HG02759 (cell line): ENCODE data around the gene MRPL27.

Source experiments
- ATAC-seq: cut with Tn5 transposase; IDR thresholded peaks from one replicate; pipeline ENCODE4 v1.9.1; 2021; ENCODE audit warnings: mild to moderate bottlenecking, moderate library complexity; ENCODE audit not compliant: unreplicated experiment

Gene MRPL27

DNA sequence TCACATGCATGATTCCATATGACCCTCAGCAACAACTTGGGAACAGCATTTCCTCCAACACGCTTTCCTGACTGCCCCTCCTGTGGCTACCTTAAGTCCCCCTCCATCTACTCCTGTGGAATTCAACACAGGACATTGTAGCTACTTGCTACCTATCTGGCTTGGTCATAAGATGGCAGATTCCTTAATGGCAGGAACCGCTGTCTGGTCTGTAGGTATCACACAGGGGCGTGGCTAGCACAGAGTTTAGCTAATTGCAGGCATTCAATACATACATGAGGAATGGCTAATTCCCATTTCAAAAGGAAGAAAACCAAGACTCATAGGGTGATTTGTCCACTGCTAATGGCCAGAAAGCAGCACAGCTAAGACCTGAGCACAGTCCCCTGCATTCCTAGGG lies 15.7 kb upstream of the MRPL27 start:
- ATAC-seq: no peak

DNA sequence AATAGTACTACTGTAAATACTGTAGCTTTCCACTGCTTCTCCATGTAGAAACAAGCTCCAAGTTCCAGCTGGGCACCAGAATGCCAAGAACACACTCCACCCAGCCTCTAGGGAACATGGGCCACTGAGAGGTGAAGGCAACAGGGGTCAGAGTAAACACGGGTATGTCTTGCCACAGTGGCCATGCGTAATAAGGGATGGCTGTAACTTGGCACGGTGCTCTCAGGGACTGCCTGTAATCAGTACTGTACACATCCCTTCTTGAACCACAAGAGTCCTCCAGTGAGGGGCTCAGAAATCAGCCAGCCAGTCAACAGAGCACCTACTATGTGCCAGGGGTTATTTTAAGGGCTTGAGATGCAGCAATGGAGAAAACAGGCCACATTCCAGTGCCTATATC lies 13.5 kb upstream of the MRPL27 start:
- ATAC-seq: no peak

DNA sequence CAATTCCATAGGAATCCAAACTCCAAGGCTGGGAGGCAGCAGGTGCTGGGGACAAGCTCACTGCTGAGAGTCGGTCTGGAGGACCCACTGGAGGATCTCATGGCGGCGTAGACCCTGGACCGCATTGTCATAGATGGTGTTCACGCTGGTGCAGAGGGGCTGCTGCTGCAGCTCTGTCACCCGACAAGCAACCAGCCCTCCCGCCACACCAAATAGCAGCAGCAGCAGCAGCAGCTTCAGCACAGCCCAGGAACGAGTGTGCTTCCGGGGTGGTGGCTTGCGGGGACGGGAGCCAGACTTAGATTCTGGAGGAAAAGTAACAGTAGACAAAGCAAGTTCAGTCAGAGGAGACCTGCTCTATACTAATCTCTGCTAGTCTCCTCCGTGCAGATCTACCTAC lies 9.9 kb upstream of the MRPL27 start:
- ATAC-seq: no peak

DNA sequence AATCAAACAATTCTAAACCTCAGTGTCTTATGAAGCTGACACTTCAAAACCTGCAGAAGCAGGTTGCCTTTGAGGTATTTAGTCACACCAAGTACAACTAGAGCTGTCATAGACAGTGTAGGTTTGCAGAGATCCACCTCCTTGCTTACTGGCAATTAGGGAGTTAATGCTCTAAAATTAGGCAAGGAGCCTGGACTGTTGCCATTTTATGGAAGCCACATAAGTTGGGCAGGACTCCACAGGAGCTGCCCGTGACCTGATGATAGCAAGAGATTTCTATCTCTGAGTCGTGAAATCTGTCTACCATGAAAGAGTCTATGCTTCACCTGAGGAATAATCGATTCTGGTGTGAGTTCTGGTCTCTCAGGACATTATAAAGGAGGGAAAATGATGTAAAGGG lies 8.9 kb upstream of the MRPL27 start:
- ATAC-seq: no peak

DNA sequence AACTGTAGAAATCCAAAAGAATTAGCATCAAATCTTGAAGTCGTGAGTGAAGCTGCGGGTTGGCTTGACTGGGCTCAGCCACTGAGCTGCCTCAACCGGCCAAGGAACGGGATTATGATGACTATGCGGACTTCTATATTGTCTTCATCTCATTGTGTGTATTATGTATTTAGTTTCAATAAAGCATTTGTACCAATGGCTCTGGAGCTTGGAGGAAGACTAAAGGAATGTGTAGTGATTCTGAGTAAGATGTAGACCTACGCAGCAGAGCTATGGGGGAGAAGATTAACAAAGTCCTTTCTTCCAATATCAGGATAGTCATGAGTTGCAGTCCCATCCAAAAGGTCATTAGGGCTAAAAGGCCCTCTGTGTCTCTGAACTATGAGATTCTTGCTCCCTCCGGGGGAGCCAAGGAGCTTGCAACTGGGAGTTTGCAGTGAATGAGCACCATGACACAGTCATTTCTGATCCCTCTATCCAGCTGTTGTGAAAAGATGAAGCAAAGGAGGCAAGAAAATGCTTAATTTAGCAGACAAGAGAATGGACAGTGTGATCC lies 8.4 kb upstream of the MRPL27 start:
- no peak for ATAC-seq

DNA sequence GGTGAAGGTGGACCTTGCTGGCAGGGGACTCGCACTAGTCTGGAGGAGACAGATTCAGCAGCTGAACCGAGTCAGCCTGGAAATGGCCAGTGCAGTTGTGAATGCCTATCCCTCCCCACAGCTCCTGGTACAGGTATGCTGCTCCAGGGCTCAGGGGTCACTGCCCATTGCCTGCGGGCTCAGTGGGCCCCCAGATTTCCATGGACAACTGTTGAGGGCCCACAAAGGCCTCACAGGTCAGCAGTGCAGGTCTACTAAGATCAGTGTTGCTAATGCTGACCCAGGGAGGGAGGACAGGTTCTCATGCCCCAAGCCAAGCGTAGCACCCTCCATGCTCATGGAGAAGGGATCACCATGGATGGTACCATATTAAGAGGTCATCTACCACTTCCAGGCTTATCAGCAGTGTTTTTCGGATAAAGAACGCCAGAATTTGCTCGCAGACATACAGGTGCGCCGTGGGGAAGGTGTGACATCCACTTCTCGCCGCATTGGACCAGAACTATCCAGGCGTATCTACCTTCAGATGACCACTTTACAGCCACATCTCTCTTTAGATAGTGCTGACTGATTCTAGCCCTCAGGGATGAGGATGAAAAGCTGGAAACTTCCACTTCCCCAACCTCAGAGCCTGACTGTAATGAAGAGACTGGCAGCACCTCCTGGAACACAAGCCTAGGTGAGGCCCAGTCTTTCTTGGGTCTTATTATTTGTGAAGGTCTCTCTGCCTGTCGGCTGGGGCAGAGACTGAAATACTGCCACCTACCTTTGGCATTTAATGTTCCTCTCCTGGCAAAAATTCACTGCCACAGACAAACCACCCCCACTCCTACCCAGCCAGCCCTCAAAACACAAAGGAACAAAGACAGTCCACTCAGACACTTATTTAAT lies 7.6 kb upstream of the MRPL27 start:
- no peak for ATAC-seq

DNA sequence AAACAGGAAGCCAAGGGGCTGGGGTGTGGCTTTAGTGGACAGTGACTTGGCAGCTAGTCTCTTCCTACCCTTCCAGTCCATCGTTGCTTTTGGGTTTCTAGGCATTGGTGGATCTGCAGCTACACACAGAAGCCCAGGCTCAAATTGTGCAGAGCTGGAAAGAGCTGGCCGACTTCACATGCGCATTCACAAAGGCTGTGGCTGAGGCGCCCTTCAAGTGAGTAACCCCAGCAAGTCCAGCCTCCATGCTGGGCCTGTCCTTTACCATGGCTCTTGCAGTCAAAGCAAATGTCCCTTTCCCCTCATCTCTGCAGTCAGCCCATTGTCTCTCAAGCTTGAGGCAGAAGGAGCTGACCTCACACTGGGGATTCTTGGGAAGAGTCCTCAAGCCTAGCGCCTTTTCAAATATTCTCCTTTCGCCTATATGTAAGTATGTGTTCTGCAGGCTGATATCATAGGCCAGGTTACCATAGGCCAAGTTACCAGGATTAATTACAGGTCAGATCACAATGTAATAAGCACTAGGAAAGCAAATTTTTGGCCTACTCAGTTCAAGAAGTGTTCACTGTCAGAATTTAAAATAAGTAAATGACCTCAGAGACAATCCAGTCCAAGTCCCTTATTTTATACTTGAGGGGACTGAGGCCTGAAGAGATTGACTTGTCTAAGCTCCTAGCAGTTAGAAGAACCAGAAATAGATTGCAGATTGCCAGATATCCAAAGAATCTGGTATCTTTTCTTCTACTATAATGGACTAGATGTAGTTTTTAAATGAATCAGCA lies 6.6 kb upstream of the MRPL27 start:
- ATAC-seq: no peak

DNA sequence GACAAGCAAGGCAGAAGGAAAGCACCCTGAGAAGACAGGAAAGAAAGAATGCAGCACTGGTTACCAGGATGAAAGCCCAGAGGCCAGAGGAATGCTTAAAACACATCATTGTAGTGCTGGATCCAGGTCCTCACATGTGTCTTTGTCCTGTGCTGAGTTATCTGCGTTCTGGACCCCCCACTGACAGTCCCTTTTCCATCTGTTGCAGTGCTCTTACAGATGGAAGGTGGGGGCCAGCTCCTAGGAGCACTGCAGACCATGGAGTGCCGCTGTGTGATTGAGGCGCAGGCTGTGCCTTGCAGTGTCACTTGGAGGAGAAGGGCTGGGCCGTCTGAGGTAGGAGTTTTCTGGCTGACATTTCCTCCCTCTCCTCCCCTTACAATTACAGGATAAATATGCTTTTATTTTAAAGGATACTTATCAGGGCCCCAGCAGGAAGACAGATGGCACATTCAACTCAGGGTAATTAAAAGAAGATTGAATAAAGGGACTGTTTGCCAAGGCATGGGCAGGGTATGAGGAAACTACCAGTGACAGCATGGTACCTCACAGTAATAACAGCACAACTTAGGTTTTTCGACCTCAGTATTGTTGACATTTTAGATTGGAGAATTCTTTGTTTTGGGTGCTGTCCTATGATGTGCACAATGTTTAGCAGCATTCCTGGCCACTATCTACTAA lies 3.0 kb upstream of the MRPL27 start:
- no peak for ATAC-seq

DNA sequence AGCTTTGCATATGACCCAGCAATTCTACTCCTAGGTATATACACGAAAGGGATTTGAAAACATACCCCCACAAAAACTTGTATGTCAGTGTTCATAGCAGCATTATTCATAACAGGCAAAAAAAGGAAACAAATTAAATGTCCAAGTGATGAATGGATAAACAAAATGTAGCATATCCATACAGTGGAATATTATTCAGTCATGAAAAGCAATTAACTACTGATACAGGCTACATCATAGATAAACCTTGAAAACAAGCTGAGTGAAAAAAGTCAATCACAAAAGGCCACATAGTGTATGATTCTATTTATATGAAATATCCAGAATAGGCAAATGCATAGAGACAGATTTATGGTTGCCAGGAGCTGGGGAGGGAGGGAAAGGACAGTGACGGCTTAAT lies 721 bp upstream of the MRPL27 start:
- no peak for ATAC-seq

DNA sequence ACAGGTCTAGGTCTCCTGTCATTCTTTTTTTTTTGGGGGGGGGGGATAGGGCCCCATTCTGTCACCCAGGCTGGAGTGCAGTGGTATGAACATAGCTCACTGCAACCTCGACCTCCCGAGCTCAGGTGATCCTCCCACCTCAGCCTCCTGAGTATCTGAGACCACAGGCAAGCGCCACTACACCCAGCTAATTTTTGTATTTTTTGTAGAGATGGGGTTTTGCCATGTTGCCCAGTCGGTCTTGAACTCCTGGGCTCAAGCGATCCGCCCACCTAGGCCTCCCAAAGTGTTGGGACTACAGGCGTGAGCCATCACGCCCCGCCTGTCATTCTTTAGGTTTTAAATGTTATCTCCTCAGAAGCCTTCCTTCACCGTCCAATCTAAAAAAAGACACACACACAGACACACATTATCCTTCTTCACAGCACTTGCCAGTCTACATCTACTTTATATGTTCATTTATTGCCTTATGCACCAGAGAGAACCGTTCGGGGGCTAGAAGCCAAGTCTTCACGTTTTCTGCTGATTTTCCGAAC lies 694 bp downstream of the MRPL27 start:
- ATAC-seq: no peak

DNA sequence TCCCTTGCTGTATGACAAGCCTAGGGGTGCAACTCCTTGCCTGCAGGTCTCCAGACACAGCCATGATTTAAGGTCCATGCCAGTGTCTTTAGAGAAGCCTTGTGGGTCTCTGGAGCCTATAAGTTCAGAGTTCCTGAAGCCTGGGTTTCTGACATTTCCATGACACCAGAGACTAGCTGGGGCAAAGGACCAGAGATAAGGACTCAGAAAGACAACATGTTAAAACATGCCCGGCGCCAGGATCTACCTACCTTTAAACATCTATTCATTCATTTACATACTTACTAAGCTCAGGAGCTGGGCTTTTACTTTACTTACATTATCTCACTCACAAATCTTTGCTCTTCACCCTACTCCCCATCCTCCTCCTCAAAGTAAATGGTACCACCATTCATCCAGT lies 1.5 kb downstream of the MRPL27 start:
- ATAC-seq: no peak

DNA sequence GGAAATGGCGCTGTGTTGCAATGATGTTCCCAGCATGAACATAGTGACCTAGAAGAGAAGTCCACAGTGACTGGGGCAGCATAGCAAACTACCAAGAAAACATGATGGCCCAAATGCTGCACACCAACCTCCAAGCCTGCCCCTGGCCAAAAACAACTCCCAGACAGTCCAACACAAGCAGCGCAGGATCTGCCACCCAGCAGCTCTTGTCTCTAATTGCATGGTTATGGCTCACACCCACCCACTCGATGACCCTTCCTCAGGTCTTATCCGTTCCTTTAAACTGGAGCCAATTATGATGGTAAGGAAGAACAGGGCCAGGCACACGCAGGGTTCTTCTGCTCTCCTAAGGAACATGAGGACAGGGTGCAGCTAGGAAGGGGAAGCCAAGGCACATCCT lies 2.9 kb downstream of the MRPL27 start:
- no peak for ATAC-seq

DNA sequence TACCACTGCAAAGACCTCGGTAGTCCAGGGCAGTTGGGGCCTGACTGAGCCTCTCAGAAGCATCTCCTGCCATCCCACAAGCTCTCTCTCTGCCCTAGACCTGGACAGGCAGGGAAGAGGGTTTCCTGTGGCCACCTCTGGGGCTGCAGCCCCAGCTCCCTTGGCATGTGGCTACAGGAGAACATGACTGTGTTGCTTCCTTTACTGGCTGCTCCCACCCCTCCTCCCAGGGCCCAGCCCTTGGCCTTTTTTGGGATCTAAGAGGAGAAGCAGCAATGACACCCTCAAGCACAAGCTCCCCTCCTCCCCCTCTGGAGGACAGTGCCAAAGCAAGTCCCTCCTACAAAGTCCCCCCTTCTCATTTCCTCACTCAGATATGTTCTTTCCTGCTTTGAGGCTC lies 5.6 kb downstream of the MRPL27 start:
- no peak for ATAC-seq

DNA sequence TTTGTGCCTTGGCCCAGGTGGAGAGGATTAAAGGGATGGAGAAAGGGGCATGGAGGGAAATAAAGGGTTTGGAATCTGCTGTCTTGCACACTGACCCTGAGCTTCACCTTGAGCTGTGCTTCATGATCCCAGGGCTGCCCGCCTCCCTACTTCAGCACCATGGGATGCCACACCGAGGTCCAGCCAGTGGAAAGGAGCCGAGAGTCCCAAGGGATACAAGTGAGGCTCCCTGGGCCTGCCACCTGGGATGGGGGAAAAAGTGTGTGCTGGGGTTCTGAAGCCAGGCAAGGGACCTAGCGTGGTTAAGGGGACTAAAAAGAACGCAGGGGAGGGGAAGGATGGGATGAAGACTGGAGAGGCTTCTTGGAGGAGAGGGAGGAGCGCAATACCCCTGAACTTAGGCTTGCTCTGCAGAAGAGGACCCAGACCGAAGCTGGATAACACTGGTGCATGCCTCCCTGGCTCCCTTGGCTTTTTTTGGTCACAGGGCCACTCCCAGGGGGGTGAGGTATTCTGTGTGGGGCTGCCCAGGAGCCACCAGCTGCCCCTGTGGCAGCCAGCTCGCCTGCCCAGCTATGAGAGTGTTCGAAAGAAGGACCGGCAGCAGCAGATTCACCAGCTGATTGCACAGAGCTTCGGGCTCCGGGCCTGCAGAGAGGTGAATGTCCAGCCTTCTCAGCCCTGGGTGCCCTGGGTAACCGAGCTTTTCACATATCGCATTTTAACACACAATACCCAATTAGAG lies 7.2 kb downstream of the MRPL27 start:
- no peak for ATAC-seq

DNA sequence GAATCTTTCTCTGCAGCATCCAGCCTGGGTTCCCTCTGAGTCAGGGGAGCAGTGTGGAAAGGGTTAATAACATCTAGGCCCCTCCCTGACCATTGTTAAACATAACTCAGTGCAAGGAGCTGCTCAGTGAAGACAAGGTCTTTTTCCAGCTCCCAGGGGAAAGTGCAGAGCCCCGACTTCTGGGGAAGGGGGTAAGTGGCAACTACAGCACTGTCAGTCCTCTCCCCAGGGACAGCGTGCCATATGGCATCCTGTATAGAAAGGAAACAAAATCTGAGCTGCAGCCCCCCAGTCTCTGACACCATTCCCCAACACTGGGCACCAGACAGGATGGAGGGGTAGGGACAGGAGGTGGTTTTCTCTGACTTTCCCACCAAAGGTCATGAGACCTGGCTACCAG lies 7.8 kb downstream of the MRPL27 start:
- no peak for ATAC-seq

DNA sequence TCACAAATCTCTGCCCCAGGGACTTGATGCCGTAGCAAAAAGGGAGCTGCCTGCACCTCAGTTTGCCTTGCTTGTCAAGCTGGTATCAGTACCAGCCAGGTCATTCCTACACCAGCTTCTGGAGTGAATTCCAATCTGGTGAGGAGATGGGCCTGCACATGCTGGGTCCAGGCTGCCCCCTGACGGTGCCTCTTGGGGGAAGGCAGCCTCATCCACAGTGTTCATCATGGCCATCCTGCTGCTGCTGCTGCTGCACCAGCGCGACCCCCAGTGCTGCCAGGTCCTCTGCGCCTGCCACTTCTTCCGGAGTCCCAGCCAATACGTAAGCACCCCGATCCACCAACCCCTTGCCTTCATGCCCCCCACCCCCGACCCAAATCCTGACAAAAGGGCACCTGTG lies 8.3 kb downstream of the MRPL27 start:
- no peak for ATAC-seq

DNA sequence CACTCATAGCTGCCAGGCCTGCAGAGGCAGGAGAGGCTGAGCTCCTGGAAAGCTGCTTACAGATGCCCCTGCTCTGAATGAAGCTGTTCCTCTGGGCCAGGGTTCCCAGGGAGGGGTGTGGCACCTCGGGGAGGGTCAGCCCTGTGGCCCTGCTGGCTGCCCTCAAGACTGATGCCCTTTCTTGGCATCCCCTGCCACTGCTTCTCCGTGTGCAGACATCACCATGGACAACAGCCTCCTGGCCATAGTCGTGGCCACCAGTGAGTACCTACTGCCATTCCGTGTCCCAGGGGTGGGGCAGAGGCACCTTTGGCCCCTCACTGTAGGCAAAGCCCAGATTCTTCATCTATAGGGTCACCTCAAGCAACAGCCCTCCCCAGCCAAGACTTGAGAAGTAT lies 8.9 kb downstream of the MRPL27 start:
- no peak for ATAC-seq

DNA sequence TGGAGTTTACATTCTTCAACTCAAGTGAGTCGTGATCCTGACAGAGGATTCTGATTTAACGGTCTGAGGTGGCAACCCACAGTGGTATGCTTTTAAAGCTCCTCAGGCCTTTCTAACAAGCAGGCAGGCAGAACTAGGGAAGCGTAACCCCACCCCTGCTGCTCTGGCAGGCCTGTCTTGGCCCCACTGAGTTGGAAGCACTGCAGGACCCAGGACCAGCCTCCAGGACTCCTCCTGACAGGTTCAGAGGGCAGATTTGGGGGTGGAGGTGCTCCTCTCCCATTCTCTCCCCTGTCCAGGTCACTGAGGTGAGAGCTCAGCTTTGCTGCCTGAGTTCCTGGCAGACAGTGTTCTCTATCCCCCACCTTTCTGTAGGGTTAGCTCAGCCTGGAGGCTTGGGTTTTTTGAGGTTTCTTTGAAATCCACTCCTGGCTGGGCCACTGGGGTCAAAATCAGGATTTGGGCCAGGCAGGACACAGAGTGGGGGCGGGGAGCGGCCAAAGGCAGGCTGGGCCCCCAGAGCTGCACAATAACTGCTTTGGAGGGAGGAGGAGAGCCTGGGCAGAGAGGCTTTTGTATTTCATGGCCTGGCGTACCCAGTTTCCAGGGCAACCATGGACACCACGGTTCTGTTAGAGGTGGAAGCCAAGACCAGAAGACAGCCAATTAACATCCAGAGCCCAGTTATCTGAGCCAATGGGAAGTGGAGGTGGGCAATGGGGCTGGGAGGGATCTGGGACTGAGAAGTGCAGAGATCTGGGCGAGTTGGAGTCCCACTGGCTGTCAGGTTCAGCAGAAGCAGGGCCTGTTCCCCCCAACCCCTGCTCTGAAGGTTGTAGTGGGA lies 9.5 kb downstream of the MRPL27 start:
- ATAC-seq: no peak

DNA sequence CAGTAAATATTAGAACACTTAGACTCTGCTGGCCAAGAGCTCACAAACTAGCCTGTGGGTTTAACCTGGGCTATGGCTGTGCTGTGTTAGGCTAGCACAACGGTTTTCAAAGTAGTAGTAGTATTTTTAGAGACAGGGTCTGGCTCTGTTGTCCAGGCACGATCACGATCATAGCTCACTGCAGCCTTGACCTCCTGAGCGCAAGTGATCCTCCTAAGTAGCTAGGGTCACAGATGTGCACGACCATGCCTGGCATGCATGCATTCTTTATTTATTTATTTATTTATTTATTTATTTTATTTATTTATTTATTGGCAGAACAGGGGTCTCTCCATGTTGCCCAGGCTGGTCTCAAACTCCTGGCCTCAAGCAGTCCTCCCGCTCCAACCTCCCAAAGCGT lies 10.3 kb downstream of the MRPL27 start:
- no peak for ATAC-seq
